HUDEP-2 (cell line): ENCODE measurements around the gene CDK6.

ENCODE experiments used
- DNase-seq, 76 experiments: peaks; one replicate each; lab custom pipeline; 2025; ENCODE audit not compliant: unreplicated experiment in 76 of 76; lab: John Stamatoyannopoulos, UW

Gene CDK6

GRCh38 chr7:92836489-92836999 is at the start of gene CDK6:
Gene CDK6 (minus strand): TSS chr7:92836573. CDS start chr7:92833323, 3,250 bp downstream.
- peak in 14 of 76 experiments; percentile 1 to 75 (median 28) for DNase-seq

DNA sequence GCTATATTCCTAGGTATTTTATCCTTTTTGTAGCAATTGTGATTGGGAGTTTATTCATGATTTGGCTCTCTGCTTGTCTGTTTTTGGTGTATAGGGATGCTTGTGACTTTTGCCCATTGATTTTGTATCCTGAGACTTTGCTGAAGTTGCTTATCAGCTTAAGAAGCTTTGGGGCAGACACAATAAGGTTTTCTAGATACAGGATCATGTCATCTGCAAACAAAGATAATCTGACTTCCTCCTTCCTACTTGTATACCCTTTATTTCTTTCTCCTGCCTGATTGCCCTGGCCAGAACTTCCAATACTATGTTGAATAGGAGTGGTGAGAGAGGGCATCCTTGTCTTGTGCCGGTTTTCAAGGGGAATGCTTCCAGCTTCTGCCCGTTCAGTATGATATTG is 49.7 kb upstream of the CDK6 start:
- peak in 13 of 76 experiments; percentile 0 to 59 (median 13) for DNase-seq

DNA sequence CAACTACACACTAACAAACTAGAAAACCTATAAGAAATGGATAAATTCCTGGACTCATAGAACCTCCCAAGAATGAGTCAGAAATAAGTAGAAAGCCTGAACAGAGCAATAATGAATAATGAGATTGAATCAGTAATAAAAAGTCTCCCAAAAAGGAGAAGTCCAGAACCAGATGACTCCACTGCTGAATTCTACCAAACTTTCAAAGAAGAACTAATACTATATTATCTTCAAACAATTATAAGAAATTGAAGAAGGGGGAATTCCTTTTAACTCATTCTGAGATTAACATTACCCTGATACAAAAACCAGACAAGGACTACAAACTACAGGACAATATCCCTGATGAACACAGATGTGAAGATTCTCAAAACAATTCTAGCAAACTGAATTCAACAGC is 47.8 kb upstream of the CDK6 start:
- no peak for DNase-seq

- no peak for DNase-seq
These were observed 46.4 kb upstream of the CDK6 start for GRCh38 chr7:92882760-92883159.

GRCh38 chr7:92881091-92881485 is 44.7 kb upstream of the CDK6 start:
- no peak for DNase-seq

- DNase-seq, result peak in 7 of 76 experiments; percentile 0 to 13 (median 4)
These were observed 44.1 kb upstream of the CDK6 start for GRCh38 chr7:92880212-92881090.

- no peak for DNase-seq
These were observed 41.0 kb upstream of the CDK6 start for GRCh38 chr7:92877367-92877766.

DNA sequence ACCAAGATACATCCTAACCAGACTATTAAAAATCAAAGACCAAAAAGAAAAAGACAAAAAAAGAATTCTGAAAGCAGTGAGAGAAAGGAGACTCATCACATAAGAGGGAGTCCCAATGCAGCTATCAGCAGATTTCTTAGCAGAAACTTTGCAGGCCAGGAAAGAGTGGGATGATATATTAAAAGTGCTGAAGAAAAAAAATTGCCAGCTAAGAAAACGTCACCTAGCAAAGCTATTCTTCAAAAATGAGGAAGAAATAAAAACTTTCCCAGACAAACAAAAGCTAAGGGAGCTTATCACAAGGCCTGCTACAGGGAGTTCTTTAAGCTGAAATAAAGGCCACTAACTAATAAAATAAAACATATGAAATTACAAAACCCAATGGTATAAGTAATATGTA is 40.5 kb upstream of the CDK6 start:
- no peak for DNase-seq

- no peak for DNase-seq
These were observed 39.3 kb upstream of the CDK6 start for GRCh38 chr7:92875719-92876118.

GRCh38 chr7:92875173-92875572 is 38.8 kb upstream of the CDK6 start:
- DNase-seq, result no peak

DNA sequence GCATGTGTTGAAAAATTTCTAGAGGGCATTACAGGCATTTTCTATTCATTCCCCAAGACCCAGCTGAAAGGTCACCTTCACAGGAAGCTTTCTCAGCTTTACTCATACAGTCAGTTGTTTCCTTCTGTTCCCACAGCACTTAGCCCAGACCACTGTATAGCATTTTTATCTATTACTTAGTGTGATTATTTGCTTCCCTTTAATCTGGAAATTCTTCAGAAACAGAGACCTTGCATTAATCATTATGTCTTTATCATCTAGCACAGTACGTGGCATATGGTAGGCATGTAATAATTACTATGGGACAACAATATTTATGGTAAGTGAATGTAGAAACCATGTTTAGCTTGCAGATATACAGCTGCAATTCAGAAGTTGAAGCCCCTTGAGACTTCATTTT is 38.2 kb upstream of the CDK6 start:
- DNase-seq, result no peak

GRCh38 chr7:92873776-92874175 is 37.4 kb upstream of the CDK6 start:
- DNase-seq, result no peak

- DNase-seq, result no peak
These were observed 36.3 kb upstream of the CDK6 start for GRCh38 chr7:92872701-92873100.

- no peak for DNase-seq
These were observed 32.4 kb upstream of the CDK6 start for GRCh38 chr7:92868683-92869293.

DNA sequence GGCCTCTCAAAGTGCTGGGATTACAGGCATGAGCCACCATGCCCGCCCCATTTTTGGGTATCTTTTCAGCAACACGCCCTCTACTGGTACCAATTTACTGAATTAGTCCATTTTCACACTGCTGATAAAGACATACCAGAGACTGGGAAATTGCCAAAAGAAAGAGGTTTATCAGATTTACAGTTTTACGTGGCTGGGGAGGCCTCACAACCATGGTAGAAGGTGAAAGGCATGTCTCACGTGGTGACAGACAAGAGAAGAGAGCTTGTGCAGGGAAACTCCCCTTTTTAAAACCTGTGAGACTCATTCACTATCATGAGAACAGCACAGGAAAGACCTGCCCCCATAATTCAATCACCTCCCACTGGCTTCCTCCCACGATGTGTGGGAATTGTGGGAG is 27.8 kb upstream of the CDK6 start:
- DNase-seq, result peak in 9 of 76 experiments; percentile 4 to 38 (median 16)

DNA sequence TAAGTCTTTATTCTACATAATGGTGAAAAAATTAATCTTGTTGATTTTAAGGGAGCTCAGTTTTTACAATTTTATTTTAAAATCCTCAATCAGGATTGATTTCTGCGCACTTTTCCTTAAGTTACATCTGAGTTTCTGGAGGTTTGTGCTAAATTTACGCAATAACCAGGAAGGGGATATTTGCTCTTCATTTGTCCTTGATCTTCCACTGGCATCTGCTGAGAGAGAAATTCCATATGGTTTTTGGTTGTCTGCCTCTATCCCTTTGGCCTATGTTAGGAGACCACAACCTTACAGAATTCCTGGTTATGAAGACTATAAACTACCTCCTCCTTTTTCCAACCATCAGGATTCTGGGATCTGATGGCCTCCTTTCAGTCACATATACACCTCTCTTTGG is 20.1 kb upstream of the CDK6 start:
- no peak for DNase-seq

- no peak for DNase-seq
These were observed 18.3 kb upstream of the CDK6 start for GRCh38 chr7:92854501-92855238.

- no peak for DNase-seq
These were observed 15.4 kb upstream of the CDK6 start for GRCh38 chr7:92851732-92852131.

DNA sequence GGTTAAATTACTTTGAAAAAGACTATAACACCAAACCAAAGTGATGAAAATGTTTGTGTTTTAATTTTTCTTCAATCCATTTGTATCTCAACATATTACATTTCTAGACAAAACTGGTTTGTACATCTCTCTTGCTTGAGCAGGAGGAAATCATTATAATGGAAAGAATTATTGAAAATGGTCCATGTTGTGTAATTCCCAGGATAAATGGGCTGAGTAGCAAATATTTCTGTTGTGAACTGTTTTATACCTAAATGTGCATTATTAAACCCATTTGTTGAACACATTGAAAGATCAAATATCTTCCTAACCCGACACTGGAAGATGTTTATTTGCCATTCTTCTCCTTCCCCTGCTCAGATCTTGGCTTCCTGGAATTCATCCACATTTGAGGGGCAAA is 14.1 kb upstream of the CDK6 start:
- DNase-seq, result no peak

GRCh38 chr7:92849322-92849721 is 12.9 kb upstream of the CDK6 start:
- DNase-seq, result no peak

- no peak for DNase-seq
These were observed 12.5 kb upstream of the CDK6 start for GRCh38 chr7:92848851-92849250.
